HUDEP-2 (cell line): ENCODE measurements around the gene TSPYL1.
A peak's percentile ranks its signal among the peaks of the same experiment; 100 is the strongest.
"Not testable (repeated sequence)": the region's sequence is repeated elsewhere in the genome, so short reads cannot be mapped to it uniquely, and the experiment has no call there.

Experiments used
- DNase-seq, 76 experiments: peaks; one replicate each; lab custom pipeline; 2025; ENCODE audit not compliant: unreplicated experiment in 76 of 76; lab: John Stamatoyannopoulos, UW

TSPYL1 gene

GRCh38 chr6:116298973-116299372 is 19.2 kb upstream of the TSPYL1 start:
- DNase-seq: no peak

- no peak for DNase-seq
Measured at GRCh38 chr6:116298273-116298672, 18.5 kb upstream of the TSPYL1 start.

GRCh38 chr6:116292553-116292952 is 12.8 kb upstream of the TSPYL1 start:
- no peak for DNase-seq

GRCh38 chr6:116291701-116292396 is 12.1 kb upstream of the TSPYL1 start:
- no peak for DNase-seq

GRCh38 chr6:116290799-116291198 is 11.1 kb upstream of the TSPYL1 start:
- DNase-seq: no peak

GRCh38 chr6:116289876-116290275 is 10.1 kb upstream of the TSPYL1 start:
- no peak for DNase-seq

GRCh38 chr6:116287689-116288282 is 8.1 kb upstream of the TSPYL1 start:
- peak in 11 of 76 experiments; percentile 10 to 50 (median 29) for DNase-seq

GRCh38 chr6:116286773-116287358 is 7.1 kb upstream of the TSPYL1 start:
- no peak for DNase-seq

- not testable (repeated sequence) for DNase-seq
Measured at GRCh38 chr6:116284984-116285383, 5.3 kb upstream of the TSPYL1 start.

- DNase-seq: no peak
Measured at GRCh38 chr6:116283191-116283590, 3.5 kb upstream of the TSPYL1 start.

GRCh38 chr6:116282698-116283097 is 3.0 kb upstream of the TSPYL1 start:
- DNase-seq: no peak

- DNase-seq: no peak
Measured at GRCh38 chr6:116280933-116281316, 1.2 kb upstream of the TSPYL1 start.

GRCh38 chr6:116280161-116280932 is 617 bp upstream of the TSPYL1 start:
- peak in 9 of 76 experiments; percentile 2 to 27 (median 12) for DNase-seq

GRCh38 chr6:116278854-116279231 is 887 bp downstream of the TSPYL1 start:
- peak in 4 of 76 experiments; percentile 41 to 54 (median 47) for DNase-seq

- DNase-seq: no peak
Measured at GRCh38 chr6:116278481-116278829, 1.3 kb downstream of the TSPYL1 start.

GRCh38 chr6:116277124-116277523 is 2.6 kb downstream of the TSPYL1 start:
- peak in 1 of 76 experiments; percentile 6 for DNase-seq

- DNase-seq: no peak
Measured at GRCh38 chr6:116271149-116271708, 8.5 kb downstream of the TSPYL1 start.

- DNase-seq: peak in 35 of 76 experiments; percentile 45 to 85 (median 72)
Measured at GRCh38 chr6:116268589-116269293, 11.0 kb downstream of the TSPYL1 start.

- DNase-seq: no peak
Measured at GRCh38 chr6:116267836-116268588, 11.7 kb downstream of the TSPYL1 start.

- no peak for DNase-seq
Measured at GRCh38 chr6:116266803-116267202, 12.9 kb downstream of the TSPYL1 start.
